ENCODE results near the gene CYP2F1.
A peak's percentile ranks its signal among the peaks of the same experiment; 100 is the strongest.
"Not testable (repeated sequence)": the region's sequence is repeated elsewhere in the genome, so short reads cannot be mapped to it uniquely, and the experiment has no call there.

The CYP2F1 gene

GRCh38 chr19:41136636-41137455 is 22.6 kb downstream of the CYP2F1 start:
- H3K79me1 ChIP-seq (ENCODE audit: low read length), result peaks cover 2% of the 10 kb centered on the region
- H3K18ac ChIP-seq (ENCODE audit: low read length), result no peak overlapping the region
- no peak overlapping the region for H3K14ac ChIP-seq (ENCODE audit: low read length)
- no peak overlapping the region for H4K12ac ChIP-seq (ENCODE audit: low read depth, low read length)
- no peak overlapping the region for H3K4me2 ChIP-seq (ENCODE audit: low read length)
- H2AK5ac ChIP-seq (ENCODE audit: low read length), result no peak overlapping the region
- no peak overlapping the region for H3K4ac ChIP-seq (ENCODE audit: low read depth, low read length)
- H3K4me3 ChIP-seq (ENCODE audit: low read depth, low read length), result no peak overlapping the region
- H2BK12ac ChIP-seq (ENCODE audit: low read length), result no peak overlapping the region
- DNase-seq, result no peak
- H3K9ac ChIP-seq (ENCODE audit: low read length), result no peak overlapping the region
- H3K23ac ChIP-seq (ENCODE audit: low read length), result no peak overlapping the region
- H2BK5ac ChIP-seq (ENCODE audit: low read depth, low read length, poor library complexity), result no peak overlapping the region
- WGBS (ENCODE audit: extremely low coverage, insufficient coverage, insufficient read length), result no CpG with 5 or more reads among the region's 31 CpGs
- H3K79me2 ChIP-seq (ENCODE audit: control insufficient read depth, insufficient read depth, low read length, poor library complexity), result no peaks in the 10 kb centered on the region
- no peaks in the 10 kb centered on the region for H3K27me3 ChIP-seq (ENCODE audit: insufficient read depth, low read length)
- H4K91ac ChIP-seq (ENCODE audit: low read depth, low read length), result no peak overlapping the region
- no peak overlapping the region for H2AFZ ChIP-seq (ENCODE audit: insufficient read depth, low read length, poor library complexity)
- H4K8ac ChIP-seq (ENCODE audit: low read depth, low read length), result no peak overlapping the region
- no peaks in the 10 kb centered on the region for H3K36me3 ChIP-seq (ENCODE audit: control insufficient read depth in 1 of 2, insufficient read depth in 2 of 2, low read length in 2 of 2)
- no peak overlapping the region for H2BK120ac ChIP-seq (ENCODE audit: insufficient read depth, low read length, poor library complexity)
- no peaks in the 10 kb centered on the region for H3K4me1 ChIP-seq (ENCODE audit: control insufficient read depth in 1 of 2, insufficient read depth in 2 of 2, low read length in 2 of 2)
- no peaks in the 10 kb centered on the region for H3K9me3 ChIP-seq (ENCODE audit: insufficient read depth, low read depth, low read length)
- no peak overlapping the region for H3K27ac ChIP-seq (ENCODE audit: low read depth, low read length)

- DNase-seq, result peak; percentile 89 to 97
- WGBS (ENCODE audit: extremely low coverage, insufficient coverage, insufficient read length), result no CpG with 5 or more reads among the region's 7 CpGs
- H3K9ac ChIP-seq (ENCODE audit: low read length), result no peak overlapping the region
- no peaks in the 10 kb centered on the region for H3K79me1 ChIP-seq (ENCODE audit: low read length)
- no peak overlapping the region for H3K4me3 ChIP-seq (ENCODE audit: low read depth, low read length)
- H2AK5ac ChIP-seq (ENCODE audit: low read length), result no peak overlapping the region
- H2BK5ac ChIP-seq (ENCODE audit: low read depth, low read length, poor library complexity), result no peak overlapping the region
- H3K4me2 ChIP-seq (ENCODE audit: low read length), result no peak overlapping the region
- H2BK12ac ChIP-seq (ENCODE audit: low read length), result no peak overlapping the region
- H4K8ac ChIP-seq (ENCODE audit: low read depth, low read length), result no peak overlapping the region
- H3K27ac ChIP-seq (ENCODE audit: low read depth, low read length), result no peak overlapping the region
- H3K18ac ChIP-seq (ENCODE audit: low read length), result no peak overlapping the region
- no peak overlapping the region for H3K23ac ChIP-seq (ENCODE audit: low read length)
- H3K4ac ChIP-seq (ENCODE audit: low read depth, low read length), result no peak overlapping the region
- H3K79me2 ChIP-seq (ENCODE audit: control insufficient read depth, insufficient read depth, low read length, poor library complexity), result no peaks in the 10 kb centered on the region
- H3K14ac ChIP-seq (ENCODE audit: low read length), result no peak overlapping the region
- H2AFZ ChIP-seq (ENCODE audit: insufficient read depth, low read length, poor library complexity), result no peak overlapping the region
- no peaks in the 10 kb centered on the region for H3K36me3 ChIP-seq (ENCODE audit: control insufficient read depth in 1 of 2, insufficient read depth in 2 of 2, low read length in 2 of 2)
- H2BK120ac ChIP-seq (ENCODE audit: insufficient read depth, low read length, poor library complexity), result no peak overlapping the region
- H3K4me1 ChIP-seq (ENCODE audit: control insufficient read depth in 1 of 2, insufficient read depth in 2 of 2, low read length in 2 of 2), result no peaks in the 10 kb centered on the region
- no peaks in the 10 kb centered on the region for H3K27me3 ChIP-seq (ENCODE audit: insufficient read depth, low read length)
- no peak overlapping the region for H4K12ac ChIP-seq (ENCODE audit: low read depth, low read length)
- H4K91ac ChIP-seq (ENCODE audit: low read depth, low read length), result no peak overlapping the region
- H3K9me3 ChIP-seq (ENCODE audit: insufficient read depth, low read depth, low read length), result no peaks in the 10 kb centered on the region
These were observed 30.2 kb downstream of the CYP2F1 start for GRCh38 chr19:41144403-41144802.

- Histone ChIP-seq H3K9ac (ENCODE audit: low read length) (no peak overlapping the region), H3K14ac (ENCODE audit: low read length) (no peak overlapping the region), H4K12ac (ENCODE audit: low read depth, low read length) (no peak overlapping the region), H2BK120ac (ENCODE audit: insufficient read depth, low read length, poor library complexity) (no peak overlapping the region), H2BK5ac (ENCODE audit: low read depth, low read length, poor library complexity) (no peak overlapping the region), H3K4me2 (ENCODE audit: low read length) (no peak overlapping the region), H2AK5ac (ENCODE audit: low read length) (no peak overlapping the region), H2BK12ac (ENCODE audit: low read length) (no peak overlapping the region), H3K23ac (ENCODE audit: low read length) (no peak overlapping the region), H3K9me3 (ENCODE audit: insufficient read depth, low read depth, low read length) (no peaks in the 10 kb centered on the region), H3K4me1 (ENCODE audit: control insufficient read depth in 1 of 2, insufficient read depth in 2 of 2, low read length in 2 of 2) (no peaks in the 10 kb centered on the region), H3K27ac (ENCODE audit: low read depth, low read length) (no peak overlapping the region), H4K91ac (ENCODE audit: low read depth, low read length) (no peak overlapping the region), H2AFZ (ENCODE audit: insufficient read depth, low read length, poor library complexity) (no peak overlapping the region), H3K18ac (ENCODE audit: low read length) (no peak overlapping the region), H3K27me3 (ENCODE audit: insufficient read depth, low read length) (no peaks in the 10 kb centered on the region), H3K36me3 (ENCODE audit: control insufficient read depth in 1 of 2, insufficient read depth in 2 of 2, low read length in 2 of 2) (no peaks in the 10 kb centered on the region), H3K79me1 (ENCODE audit: low read length) (no peaks in the 10 kb centered on the region), H3K4ac (ENCODE audit: low read depth, low read length) (no peak overlapping the region), H3K4me3 (ENCODE audit: low read depth, low read length) (no peak overlapping the region), H3K79me2 (ENCODE audit: control insufficient read depth, insufficient read depth, low read length, poor library complexity) (no peaks in the 10 kb centered on the region), H4K8ac (ENCODE audit: low read depth, low read length) (no peak overlapping the region)
- no CpG with 5 or more reads among the region's 2 CpGs for WGBS (ENCODE audit: extremely low coverage, insufficient coverage, insufficient read length)
- DNase-seq, result no peak
These were observed 35.6 kb downstream of the CYP2F1 start for GRCh38 chr19:41149831-41150230.

GRCh38 chr19:41150986-41151385 is 36.8 kb downstream of the CYP2F1 start:
- not testable (repeated sequence) for H3K79me2 ChIP-seq (ENCODE audit: control insufficient read depth, insufficient read depth, low read length, poor library complexity); H3K9ac ChIP-seq (ENCODE audit: low read length); H3K18ac ChIP-seq (ENCODE audit: low read length); H4K8ac ChIP-seq (ENCODE audit: low read depth, low read length); H3K27ac ChIP-seq (ENCODE audit: low read depth, low read length); H3K79me1 ChIP-seq (ENCODE audit: low read length); H4K12ac ChIP-seq (ENCODE audit: low read depth, low read length); H3K9me3 ChIP-seq (ENCODE audit: insufficient read depth, low read depth, low read length); H3K14ac ChIP-seq (ENCODE audit: low read length); H3K4me3 ChIP-seq (ENCODE audit: low read depth, low read length); H2AFZ ChIP-seq (ENCODE audit: insufficient read depth, low read length, poor library complexity); H3K36me3 ChIP-seq (ENCODE audit: control insufficient read depth in 1 of 2, insufficient read depth in 2 of 2, low read length in 2 of 2); H3K4ac ChIP-seq (ENCODE audit: low read depth, low read length); H2BK12ac ChIP-seq (ENCODE audit: low read length); H2BK5ac ChIP-seq (ENCODE audit: low read depth, low read length, poor library complexity); H3K4me2 ChIP-seq (ENCODE audit: low read length); H3K4me1 ChIP-seq (ENCODE audit: control insufficient read depth in 1 of 2, insufficient read depth in 2 of 2, low read length in 2 of 2); H2AK5ac ChIP-seq (ENCODE audit: low read length); H2BK120ac ChIP-seq (ENCODE audit: insufficient read depth, low read length, poor library complexity); H3K27me3 ChIP-seq (ENCODE audit: insufficient read depth, low read length); H3K23ac ChIP-seq (ENCODE audit: low read length); DNase-seq; H4K91ac ChIP-seq (ENCODE audit: low read depth, low read length)
- no CpG with 5 or more reads among the region's 7 CpGs for WGBS (ENCODE audit: extremely low coverage, insufficient coverage, insufficient read length)

All from trophoblast cell (in vitro differentiated cells and primary cell).